SK-N-SH (cell line): ENCODE measurements around the gene SYTL4.

Source experiments
- GATA2 ChIP-seq: sonication (generic); formaldehyde crosslinking; IDR thresholded peaks from 2 replicates; pipeline ENCODE4 v1.5.0; 2020; ENCODE audit warnings: mild to moderate bottlenecking, missing genetic modification reagents
- MAX ChIP-seq: IDR thresholded peaks from 2 replicates; pipeline ENCODE4 v1.4.0; 2012; ENCODE audit warnings: low read depth
- POLR2AphosphoS5 ChIP-seq: IDR thresholded peaks from 2 replicates; pipeline ENCODE4 v1.6.1; 2012; ENCODE audit warnings: low read depth, low read length
- RAD21 ChIP-seq: IDR thresholded peaks from 2 replicates; pipeline ENCODE4 v1.6.1; 2012; ENCODE audit warnings: mild to moderate bottlenecking, low read length
- TEAD4 ChIP-seq: IDR thresholded peaks from 2 replicates; pipeline ENCODE4 v1.4.0; 2012; ENCODE audit warnings: mild to moderate bottlenecking, borderline replicate concordance; ENCODE audit not compliant: insufficient read depth
- USF2 ChIP-seq: fragments of 150-350 bp; IDR thresholded peaks from 2 replicates; pipeline ENCODE4 v1.6.1; 2017; ENCODE audit warnings: antibody characterized with exemption, low read length, low read depth, borderline replicate concordance
- YY1 ChIP-seq: IDR thresholded peaks from 2 replicates; pipeline ENCODE4 v1.4.0; 2012; ENCODE audit warnings: low read depth, mild to moderate bottlenecking
- ZBTB33 ChIP-seq: IDR thresholded peaks from 2 replicates; pipeline ENCODE4 v1.4.0; 2012; ENCODE audit warnings: low read depth, borderline replicate concordance
- TF ChIP-seq, protein P1 (sequence below): fragments of 200-600 bp; sonication (generic); IDR thresholded peaks from 2 replicates; pipeline ENCODE4 v1.6.1; 2017; ENCODE audit warnings: antibody characterized with exemption, mild to moderate bottlenecking, moderate library complexity
- TF ChIP-seq, protein P2 (sequence below): fragments of 150-350 bp; IDR thresholded peaks from 2 replicates; pipeline ENCODE4 v1.6.1; 2016; ENCODE audit warnings: mild to moderate bottlenecking, low read depth, low read length

- TF ChIP-seq RAD21 (no peak), POLR2AphosphoS5 (no peak), TEAD4 (no peak), MAX (no peak), ZBTB33 (no peak), GATA2 (CRISPR knock-in tag) (no peak), YY1 (no peak), USF2 (no peak)
- TF ChIP-seq, protein P1, sequence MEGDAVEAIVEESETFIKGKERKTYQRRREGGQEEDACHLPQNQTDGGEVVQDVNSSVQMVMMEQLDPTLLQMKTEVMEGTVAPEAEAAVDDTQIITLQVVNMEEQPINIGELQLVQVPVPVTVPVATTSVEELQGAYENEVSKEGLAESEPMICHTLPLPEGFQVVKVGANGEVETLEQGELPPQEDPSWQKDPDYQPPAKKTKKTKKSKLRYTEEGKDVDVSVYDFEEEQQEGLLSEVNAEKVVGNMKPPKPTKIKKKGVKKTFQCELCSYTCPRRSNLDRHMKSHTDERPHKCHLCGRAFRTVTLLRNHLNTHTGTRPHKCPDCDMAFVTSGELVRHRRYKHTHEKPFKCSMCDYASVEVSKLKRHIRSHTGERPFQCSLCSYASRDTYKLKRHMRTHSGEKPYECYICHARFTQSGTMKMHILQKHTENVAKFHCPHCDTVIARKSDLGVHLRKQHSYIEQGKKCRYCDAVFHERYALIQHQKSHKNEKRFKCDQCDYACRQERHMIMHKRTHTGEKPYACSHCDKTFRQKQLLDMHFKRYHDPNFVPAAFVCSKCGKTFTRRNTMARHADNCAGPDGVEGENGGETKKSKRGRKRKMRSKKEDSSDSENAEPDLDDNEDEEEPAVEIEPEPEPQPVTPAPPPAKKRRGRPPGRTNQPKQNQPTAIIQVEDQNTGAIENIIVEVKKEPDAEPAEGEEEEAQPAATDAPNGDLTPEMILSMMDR, result no peak
- TF ChIP-seq, protein P2, sequence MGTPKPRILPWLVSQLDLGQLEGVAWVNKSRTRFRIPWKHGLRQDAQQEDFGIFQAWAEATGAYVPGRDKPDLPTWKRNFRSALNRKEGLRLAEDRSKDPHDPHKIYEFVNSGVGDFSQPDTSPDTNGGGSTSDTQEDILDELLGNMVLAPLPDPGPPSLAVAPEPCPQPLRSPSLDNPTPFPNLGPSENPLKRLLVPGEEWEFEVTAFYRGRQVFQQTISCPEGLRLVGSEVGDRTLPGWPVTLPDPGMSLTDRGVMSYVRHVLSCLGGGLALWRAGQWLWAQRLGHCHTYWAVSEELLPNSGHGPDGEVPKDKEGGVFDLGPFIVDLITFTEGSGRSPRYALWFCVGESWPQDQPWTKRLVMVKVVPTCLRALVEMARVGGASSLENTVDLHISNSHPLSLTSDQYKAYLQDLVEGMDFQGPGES, result no peak
Observed at GRCh38 chrX:100698551-100698950, 33.4 kb downstream of the SYTL4 start.
